ENCODE data around the gene SEMA4F.

DNA sequence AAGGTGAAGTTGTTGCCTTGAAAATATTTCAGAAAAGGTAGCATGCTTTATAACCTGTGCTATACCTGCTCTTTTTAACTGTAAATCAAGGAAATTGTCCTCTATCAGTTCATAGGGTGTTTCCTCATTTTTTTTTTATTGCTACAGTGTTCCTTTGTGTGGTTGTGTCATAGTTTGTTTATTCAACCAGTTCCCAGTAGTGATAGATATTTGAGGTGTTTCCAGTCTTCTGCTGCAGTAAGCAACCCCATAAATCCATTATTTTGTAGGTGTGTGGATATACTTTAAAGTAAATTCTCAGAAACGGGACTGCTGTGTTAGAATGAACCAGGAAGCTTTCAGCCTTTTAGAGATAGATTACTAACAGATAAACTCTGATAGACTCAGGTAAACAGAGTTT is 39.6 kb downstream of the SEMA4F start:
- TF ChIP-seq POLR2A (IDR thresholded peaks at IDR 0.05) (no peak), POLR2AphosphoS5 (IDR thresholded peaks at IDR 0.05) (no peak), CTCF (IDR thresholded peaks at IDR 0.05) (no peak)
